Astrocyte (in vitro differentiated cells and primary cell): Measurements from ENCODE around the gene PKD1L1. TPM values are rescaled to one million over a fixed set of nuclear protein-coding genes. Genes with fewer than 3 reads are reported as not detected.

ENCODE experiments used
- DNase-seq: peaks from one replicate; pipeline ENCODE4 v3.0.0-alpha.2; 2010; ENCODE audit warnings: low read depth
- FAIRE-seq: peaks from 2 replicates; lab custom pipeline; 2011; peaks lifted over from hg19 to GRCh38; lab: Jason Lieb, UNC
- H2AFZ ChIP-seq: 2 replicates; pipeline ENCODE4 v1.6.0; 2012; ENCODE audit warnings: low read depth, low read length, inconsistent platforms
- H3K27ac ChIP-seq: 2 replicates; pipeline ENCODE4 v1.5.1; 2011; ENCODE audit warnings: low read depth, low read length, inconsistent platforms
- H3K27me3 ChIP-seq: 2 replicates; pipeline ENCODE4 v1.6.0; 2011; ENCODE audit warnings: low read length, inconsistent platforms; ENCODE audit not compliant: insufficient read depth
- H3K36me3 ChIP-seq: 2 replicates; pipeline ENCODE4 v1.5.1; 2011; ENCODE audit warnings: low read length, inconsistent platforms; ENCODE audit not compliant: insufficient read depth
- H3K4me1 ChIP-seq: 2 replicates; pipeline ENCODE4 v1.5.1; 2011; ENCODE audit warnings: low read length, inconsistent platforms; ENCODE audit not compliant: insufficient read depth
- H3K4me2 ChIP-seq: 2 replicates; pipeline ENCODE4 v1.6.0; 2012; ENCODE audit warnings: low read length, inconsistent platforms
- H3K4me3 ChIP-seq: 2 replicates; pipeline ENCODE4 v1.5.1; 2011; ENCODE audit warnings: low read depth, mild to moderate bottlenecking, low read length, inconsistent platforms; ENCODE audit not compliant: insufficient read depth
- H3K79me2 ChIP-seq: 2 replicates; pipeline ENCODE4 v1.6.0; 2012; ENCODE audit warnings: mild to moderate bottlenecking, low read length, inconsistent platforms; ENCODE audit not compliant: insufficient read depth
- H3K9ac ChIP-seq: 2 replicates; pipeline ENCODE4 v1.6.0; 2012; ENCODE audit warnings: mild to moderate bottlenecking, low read length, inconsistent platforms
- H3K9me3 ChIP-seq: 2 replicates; pipeline ENCODE4 v1.5.1; 2012; ENCODE audit warnings: low read depth, mild to moderate bottlenecking, low read length, inconsistent platforms; ENCODE audit not compliant: insufficient read depth
- H4K20me1 ChIP-seq: 2 replicates; pipeline ENCODE4 v1.6.0; 2012; ENCODE audit warnings: low read length, inconsistent platforms; ENCODE audit not compliant: insufficient read depth
- H3K27ac Mint-ChIP-seq: one replicate; pipeline ENCODE4 v1.8.0; 2021; ENCODE audit warnings: mild to moderate bottlenecking, mixed read lengths; ENCODE audit not compliant: unreplicated experiment
- H3K27me3 Mint-ChIP-seq: one replicate; pipeline ENCODE4 v1.8.0; 2021; ENCODE audit warnings: low read depth, mixed read lengths; ENCODE audit not compliant: unreplicated experiment
- H3K36me3 Mint-ChIP-seq: one replicate; pipeline ENCODE4 v1.8.0; 2021; ENCODE audit warnings: low read depth, mixed read lengths; ENCODE audit not compliant: unreplicated experiment
- H3K4me1 Mint-ChIP-seq: one replicate; pipeline ENCODE4 v1.8.0; 2021; ENCODE audit warnings: low read depth, mixed read lengths; ENCODE audit not compliant: unreplicated experiment
- H3K4me3 Mint-ChIP-seq: one replicate; pipeline ENCODE4 v1.8.0; 2021; ENCODE audit warnings: mild to moderate bottlenecking, moderate library complexity, mixed read lengths; ENCODE audit not compliant: unreplicated experiment
- H3K9me3 Mint-ChIP-seq: one replicate; pipeline ENCODE4 v1.8.0; 2021; ENCODE audit warnings: mild to moderate bottlenecking, mixed read lengths; ENCODE audit not compliant: unreplicated experiment
- CTCF ChIP-seq: IDR thresholded peaks from 2 replicates; pipeline ENCODE4 v1.5.1; 2011; ENCODE audit warnings: low read depth, mild to moderate bottlenecking, inconsistent platforms, low read length, moderate library complexity; ENCODE audit not compliant: insufficient read depth
- EZH2 ChIP-seq: IDR thresholded peaks from 2 replicates; pipeline ENCODE4 v1.6.1; 2012; ENCODE audit warnings: mild to moderate bottlenecking, low read length, inconsistent platforms; ENCODE audit not compliant: insufficient read depth
- total RNA-seq: library from RNA; stranded (reverse); gene quantifications from 2 replicates; pipeline ENCODE4 v1.2.1, GENCODE V29; 2021

The PKD1L1 gene
- total RNA-seq, 1 donor from 2014 or later = 0.39 TPM

- H2AFZ ChIP-seq = no peak overlapping the region
- TF ChIP-seq EZH2 (no peak), CTCF (no peak)
- H3K9me3 ChIP-seq = no peaks in the 10 kb centered on the region
- no peaks in the 10 kb centered on the region for H3K36me3 ChIP-seq
- no peak overlapping the region for H3K4me2 ChIP-seq
- no peaks in the 10 kb centered on the region for H3K79me2 ChIP-seq
- no peaks in the 10 kb centered on the region for H3K36me3 Mint-ChIP-seq
- H3K4me3 ChIP-seq = no peak overlapping the region
- no peak overlapping the region for H3K27ac ChIP-seq
- H3K9ac ChIP-seq = no peak overlapping the region
- DNase-seq (no peak), FAIRE-seq (no peak)
- peaks cover 7% of the 10 kb centered on the region for H3K4me1 ChIP-seq
- no peaks in the 10 kb centered on the region for H4K20me1 ChIP-seq
- H3K9me3 Mint-ChIP-seq = no peaks in the 10 kb centered on the region
- peaks cover 27% of the 10 kb centered on the region for H3K4me1 Mint-ChIP-seq
- no peaks in the 10 kb centered on the region for H3K27me3 Mint-ChIP-seq
- no peaks in the 10 kb centered on the region for H3K27me3 ChIP-seq
- no peak overlapping the region for H3K4me3 Mint-ChIP-seq
- no peak overlapping the region for H3K27ac Mint-ChIP-seq
Measured at GRCh38 chr7:47912332-47912731, 35.9 kb downstream of the PKD1L1 start.

- H3K4me1 ChIP-seq = no peaks in the 10 kb centered on the region
- H3K36me3 ChIP-seq = no peaks in the 10 kb centered on the region
- no peaks in the 10 kb centered on the region for H3K9me3 Mint-ChIP-seq
- FAIRE-seq (no peak), DNase-seq (no peak)
- no peaks in the 10 kb centered on the region for H3K27me3 Mint-ChIP-seq
- no peak overlapping the region for H3K4me2 ChIP-seq
- H3K4me1 Mint-ChIP-seq = peaks cover 5% of the 10 kb centered on the region
- H3K4me3 ChIP-seq = no peak overlapping the region
- TF ChIP-seq CTCF (no peak), EZH2 (no peak)
- no peaks in the 10 kb centered on the region for H3K36me3 Mint-ChIP-seq
- H3K9me3 ChIP-seq = no peaks in the 10 kb centered on the region
- H3K4me3 Mint-ChIP-seq = no peak overlapping the region
- no peak overlapping the region for H3K27ac Mint-ChIP-seq
- no peaks in the 10 kb centered on the region for H4K20me1 ChIP-seq
- no peaks in the 10 kb centered on the region for H3K27me3 ChIP-seq
- H3K9ac ChIP-seq = no peak overlapping the region
- H2AFZ ChIP-seq = no peak overlapping the region
- no peaks in the 10 kb centered on the region for H3K79me2 ChIP-seq
- no peak overlapping the region for H3K27ac ChIP-seq
Measured at GRCh38 chr7:47908720-47909119, 39.5 kb downstream of the PKD1L1 start.

- H3K9me3 Mint-ChIP-seq = no peaks in the 10 kb centered on the region
- peaks cover 5% of the 10 kb centered on the region for H3K4me1 Mint-ChIP-seq
- H3K36me3 Mint-ChIP-seq = no peaks in the 10 kb centered on the region
- H3K27me3 ChIP-seq = no peaks in the 10 kb centered on the region
- H3K27me3 Mint-ChIP-seq = no peaks in the 10 kb centered on the region
- H4K20me1 ChIP-seq = no peaks in the 10 kb centered on the region
- H3K27ac Mint-ChIP-seq = no peak overlapping the region
- no peak overlapping the region for H2AFZ ChIP-seq
- no peak overlapping the region for H3K4me2 ChIP-seq
- no peaks in the 10 kb centered on the region for H3K79me2 ChIP-seq
- FAIRE-seq = no peak
- no peaks in the 10 kb centered on the region for H3K36me3 ChIP-seq
- H3K4me3 Mint-ChIP-seq = no peak overlapping the region
- no peaks in the 10 kb centered on the region for H3K9me3 ChIP-seq
- TF ChIP-seq CTCF (no peak), EZH2 (no peak)
- H3K4me1 ChIP-seq = no peaks in the 10 kb centered on the region
- DNase-seq = no peak
- no peak overlapping the region for H3K4me3 ChIP-seq
- H3K27ac ChIP-seq = no peak overlapping the region
- no peak overlapping the region for H3K9ac ChIP-seq
Measured at GRCh38 chr7:47907981-47908616, 40.2 kb downstream of the PKD1L1 start.
